Muscle layer of colon (tissue), 2 donors: ENCODE results near the gene FANCE.

Source experiments
- H3K27ac ChIP-seq: one replicate; pipeline ENCODE4 v1.7.0; 2013; ENCODE audit warnings: low read depth, mild to moderate bottlenecking, low read length, moderate library complexity
- H3K27me3 ChIP-seq, 2 donors: one replicate each; pipeline ENCODE4 v1.7.0; 2013; ENCODE audit warnings: low read length in 2 of 2, mild to moderate bottlenecking in 2 of 2; ENCODE audit not compliant: insufficient read depth in 2 of 2, control insufficient read depth in 1 of 2
- H3K36me3 ChIP-seq: one replicate; pipeline ENCODE4 v1.7.0; 2013; ENCODE audit warnings: mild to moderate bottlenecking, low read length; ENCODE audit not compliant: insufficient read depth
- H3K4me1 ChIP-seq: one replicate; pipeline ENCODE4 v1.7.0; 2013; ENCODE audit warnings: mild to moderate bottlenecking, low read length; ENCODE audit not compliant: insufficient read depth
- H3K4me3 ChIP-seq, 2 donors: one replicate each; pipeline ENCODE4 v1.7.0; 2013; ENCODE audit warnings: low read length in 2 of 2, low read depth in 1 of 2, mild to moderate bottlenecking in 1 of 2, moderate library complexity in 1 of 2
- H3K9ac ChIP-seq: one replicate; pipeline ENCODE4 v1.7.0; 2013; ENCODE audit warnings: low read length
- H3K9me3 ChIP-seq: one replicate; pipeline ENCODE4 v1.7.0; 2013; ENCODE audit warnings: mild to moderate bottlenecking, low read length
- donor health status: abdominal sarcoma.
- donor health status: Adenocarcinoma of cecum.

The FANCE gene

DNA sequence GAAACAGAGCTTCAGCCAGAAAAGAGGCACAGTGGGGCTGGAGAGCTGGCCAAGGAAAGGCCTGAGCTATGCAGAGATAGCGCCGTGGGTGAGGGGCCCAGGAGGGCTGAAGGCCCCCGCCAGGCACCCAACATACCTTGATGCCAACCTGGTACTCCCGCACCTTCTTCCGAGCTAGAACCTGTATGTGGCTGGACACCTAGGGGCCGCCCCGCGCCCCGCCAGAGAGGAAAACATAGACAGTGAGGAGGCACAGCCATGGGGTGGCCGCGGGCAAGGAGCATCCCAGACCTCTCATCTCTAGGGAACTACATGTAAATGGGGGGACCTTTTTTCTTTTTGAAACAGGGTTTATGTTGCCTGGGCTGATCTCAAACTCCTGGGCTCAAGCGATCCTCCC is 28.0 kb downstream of the FANCE start:
- H3K27ac ChIP-seq: no peak overlapping the region
- no peaks in the 10 kb centered on the region for H3K27me3 ChIP-seq
- no peaks in the 10 kb centered on the region for H3K9me3 ChIP-seq
- no peak overlapping the region for H3K9ac ChIP-seq
- no peak overlapping the region for H3K4me3 ChIP-seq
- peaks cover 21% of the 10 kb centered on the region for H3K4me1 ChIP-seq
- H3K36me3 ChIP-seq: peaks cover 81% of the 10 kb centered on the region

GRCh38 chr6:35481226-35481625 is 29.1 kb downstream of the FANCE start:
- Histone ChIP-seq H3K4me3 (no peak overlapping the region), H3K9ac (no peak overlapping the region), H3K9me3 (no peaks in the 10 kb centered on the region), H3K27ac (no peak overlapping the region), H3K36me3 (peaks cover 71% of the 10 kb centered on the region), H3K27me3 (no peaks in the 10 kb centered on the region), H3K4me1 (peaks cover 31% of the 10 kb centered on the region)

- peak overlapping the region; percentile 7 for H3K27ac ChIP-seq
- no peaks in the 10 kb centered on the region for H3K9me3 ChIP-seq
- H3K9ac ChIP-seq: no peak overlapping the region
These were observed 30.9 kb downstream of the FANCE start for GRCh38 chr6:35483062-35483461.

DNA sequence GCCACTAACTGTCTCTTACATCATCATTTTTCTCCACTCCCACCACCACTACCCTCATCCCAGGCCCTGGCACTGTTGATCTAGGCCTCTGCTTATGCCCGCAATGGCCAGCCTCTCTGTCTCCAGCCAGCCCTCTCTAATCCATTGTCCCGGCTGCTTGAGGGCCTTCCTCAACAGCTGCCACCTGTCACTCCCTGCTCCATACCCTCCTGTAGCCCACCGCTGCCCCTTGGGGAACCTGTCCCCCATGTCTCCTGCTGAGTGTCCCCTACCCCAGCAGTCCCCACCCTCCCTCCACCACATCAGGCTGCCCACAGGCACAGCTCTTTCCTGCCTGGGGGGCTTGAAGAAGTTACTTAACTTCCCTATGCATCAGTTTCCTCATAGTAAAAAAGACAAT is 31.4 kb downstream of the FANCE start:
- no peaks in the 10 kb centered on the region for H3K27me3 ChIP-seq
- H3K36me3 ChIP-seq: peaks cover 54% of the 10 kb centered on the region
- no peak overlapping the region for H3K4me3 ChIP-seq
- peak overlapping the region; percentile 12 for H3K27ac ChIP-seq
- H3K9ac ChIP-seq: no peak overlapping the region
- H3K9me3 ChIP-seq: no peaks in the 10 kb centered on the region
- H3K4me1 ChIP-seq: peaks cover 54% of the 10 kb centered on the region

More at GRCh38 chr6:35483062-35483461, 30.9 kb downstream of the FANCE start:
- Histone ChIP-seq H3K4me1 (peaks cover 50% of the 10 kb centered on the region), H3K36me3 (peaks cover 58% of the 10 kb centered on the region), H3K4me3 (no peak overlapping the region), H3K27me3 (no peaks in the 10 kb centered on the region)

GRCh38 chr6:35483893-35484645 is 31.9 kb downstream of the FANCE start:
- Histone ChIP-seq H3K9ac (no peak overlapping the region), H3K36me3 (peaks cover 49% of the 10 kb centered on the region), H3K4me3 (no peak overlapping the region), H3K4me1 (peaks cover 57% of the 10 kb centered on the region), H3K27me3 (no peaks in the 10 kb centered on the region), H3K27ac (peak overlapping the region; percentile 97), H3K9me3 (no peaks in the 10 kb centered on the region)

- Histone ChIP-seq H3K4me3 (no peak overlapping the region), H3K36me3 (peaks cover 40% of the 10 kb centered on the region), H3K27ac (peak overlapping the region; percentile 97), H3K9me3 (no peaks in the 10 kb centered on the region), H3K27me3 (no peaks in the 10 kb centered on the region), H3K9ac (peak overlapping the region; percentile 73), H3K4me1 (peaks cover 62% of the 10 kb centered on the region)
These were observed 32.8 kb downstream of the FANCE start for GRCh38 chr6:35484921-35485392.

DNA sequence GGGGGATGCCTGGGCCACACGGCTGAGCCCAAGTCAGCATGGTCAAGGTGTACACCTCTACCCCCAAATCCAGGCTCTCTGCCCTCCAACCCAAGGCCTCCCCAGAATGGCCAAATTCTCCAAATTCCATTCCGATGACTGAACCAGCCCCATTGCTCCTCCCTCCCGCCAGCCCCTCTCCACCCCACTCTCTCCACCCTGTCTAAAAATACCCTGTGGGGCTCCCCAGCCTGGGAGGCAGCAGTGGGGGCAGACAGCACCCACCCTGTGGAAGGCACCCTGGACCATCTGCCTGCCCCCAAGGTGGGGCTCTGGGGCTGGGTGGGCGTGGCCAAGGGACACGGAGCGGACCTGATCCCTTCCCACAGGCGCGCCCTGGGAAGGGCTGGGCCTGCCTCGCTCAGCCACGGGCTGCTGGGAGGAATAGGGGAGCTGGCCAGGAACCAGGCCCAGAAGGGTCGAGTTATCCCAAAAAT is 33.3 kb downstream of the FANCE start:
- Histone ChIP-seq H3K4me1 (peaks cover 64% of the 10 kb centered on the region), H3K36me3 (peaks cover 37% of the 10 kb centered on the region), H3K9me3 (no peaks in the 10 kb centered on the region), H3K9ac (peak overlapping the region; percentile 73), H3K27me3 (no peaks in the 10 kb centered on the region), H3K4me3 (peak overlapping the region in 1 of 2 donors; percentile 51), H3K27ac (peak overlapping the region; percentile 97)

DNA sequence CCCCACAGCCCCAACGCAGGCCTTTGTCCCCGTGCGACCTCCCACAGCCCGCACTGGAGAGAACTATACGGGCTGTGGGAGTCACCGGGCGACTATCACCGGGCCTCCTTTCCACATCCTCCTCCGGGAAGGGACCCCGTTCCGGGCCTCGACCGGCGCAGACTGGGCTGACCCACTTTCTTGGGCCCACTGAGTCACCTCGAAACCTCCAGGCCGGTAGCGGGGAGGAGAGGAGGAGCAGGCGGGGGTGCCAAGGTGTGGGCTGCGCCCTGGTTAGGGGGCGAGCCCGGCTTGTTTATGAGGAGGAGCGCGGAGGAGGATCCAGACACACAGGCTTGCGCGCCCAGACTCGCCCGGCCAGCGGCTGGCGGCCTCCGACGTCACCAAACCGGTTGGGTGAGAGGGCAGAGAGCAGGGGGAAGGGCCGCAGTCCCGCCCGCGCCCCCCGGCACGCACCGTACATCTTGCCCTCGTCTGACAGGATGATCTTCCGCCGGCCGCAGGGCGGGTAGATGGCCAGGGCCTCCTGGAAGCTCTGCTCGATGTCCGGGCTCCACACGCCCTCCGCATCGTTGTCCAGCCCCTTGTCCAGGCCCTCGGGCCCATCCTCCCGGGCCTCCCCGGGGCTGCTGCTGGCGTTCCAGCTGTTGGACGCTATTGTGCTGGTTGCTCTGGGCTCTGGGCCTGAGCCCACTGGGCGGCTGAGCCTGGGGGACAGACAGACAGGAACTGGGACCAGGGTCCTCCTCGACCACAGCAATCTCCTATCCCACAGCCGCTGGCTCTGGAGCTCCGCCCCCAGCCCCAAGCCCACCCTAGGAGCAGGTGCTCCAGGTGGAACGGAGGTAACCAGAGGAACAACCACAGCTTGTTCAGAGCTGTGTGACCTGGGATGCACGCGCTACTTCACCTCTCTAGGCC is 34.1 kb downstream of the FANCE start:
- H3K27ac ChIP-seq: peak overlapping the region; percentile 97
- H3K27me3 ChIP-seq: no peaks in the 10 kb centered on the region
- peak overlapping the region; percentile 34 to 51 for H3K4me3 ChIP-seq
- peak overlapping the region; percentile 86 for H3K9ac ChIP-seq
- peaks cover 29% of the 10 kb centered on the region for H3K36me3 ChIP-seq
- H3K9me3 ChIP-seq: no peaks in the 10 kb centered on the region
- H3K4me1 ChIP-seq: peaks cover 72% of the 10 kb centered on the region

GRCh38 chr6:35487658-35488516 is 35.7 kb downstream of the FANCE start:
- Histone ChIP-seq H3K9ac (peak overlapping the region; percentile 58), H3K36me3 (peaks cover 23% of the 10 kb centered on the region)

GRCh38 chr6:35488517-35488862 is 36.4 kb downstream of the FANCE start:
- H3K36me3 ChIP-seq: peaks cover 17% of the 10 kb centered on the region
- H3K4me1 ChIP-seq: peaks cover 86% of the 10 kb centered on the region
- H3K27ac ChIP-seq: peak overlapping the region; percentile 99
- H3K27me3 ChIP-seq: no peaks in the 10 kb centered on the region
- H3K4me3 ChIP-seq: no peak overlapping the region
- H3K9me3 ChIP-seq: no peaks in the 10 kb centered on the region
- peak overlapping the region; percentile 58 for H3K9ac ChIP-seq

More at GRCh38 chr6:35487658-35488516, 35.7 kb downstream of the FANCE start:
- H3K4me3 ChIP-seq: peak overlapping the region in 1 of 2 donors; percentile 11
- H3K4me1 ChIP-seq: peaks cover 86% of the 10 kb centered on the region
- no peaks in the 10 kb centered on the region for H3K27me3 ChIP-seq
- no peaks in the 10 kb centered on the region for H3K9me3 ChIP-seq
- H3K27ac ChIP-seq: peak overlapping the region; percentile 99
